HG02642 (cell line): Measurements from ENCODE around the gene VSTM4.

Source experiments
- ATAC-seq: cut with Tn5 transposase; IDR thresholded peaks from one replicate; pipeline ENCODE4 v1.9.1; 2021; ENCODE audit warnings: mild to moderate bottlenecking; ENCODE audit not compliant: unreplicated experiment, poor library complexity

Gene VSTM4

GRCh38 chr10:49021685-49022084, 93.6 kb downstream of the VSTM4 start:
- no peak for ATAC-seq

GRCh38 chr10:49015700-49016099, 99.6 kb downstream of the VSTM4 start:
- no peak for ATAC-seq

- ATAC-seq: no peak
These were observed 102.7 kb downstream of the VSTM4 start for GRCh38 chr10:49012603-49013002.

- no peak for ATAC-seq
These were observed 103.6 kb downstream of the VSTM4 start for GRCh38 chr10:49011756-49012155.

GRCh38 chr10:49010865-49011264, 104.5 kb downstream of the VSTM4 start:
- ATAC-seq: no peak

- no peak for ATAC-seq
These were observed 105.0 kb downstream of the VSTM4 start for GRCh38 chr10:49010295-49010694.

GRCh38 chr10:49009199-49009979, 105.9 kb downstream of the VSTM4 start:
- no peak for ATAC-seq

GRCh38 chr10:49008505-49009198, 106.7 kb downstream of the VSTM4 start:
- ATAC-seq: no peak

- no peak for ATAC-seq
These were observed 107.2 kb downstream of the VSTM4 start for GRCh38 chr10:49008091-49008490.

GRCh38 chr10:49007129-49007528, 108.2 kb downstream of the VSTM4 start:
- no peak for ATAC-seq

- ATAC-seq: no peak
These were observed 110.1 kb downstream of the VSTM4 start for GRCh38 chr10:49005270-49005669.

GRCh38 chr10:49001870-49002672, 113.3 kb downstream of the VSTM4 start:
- no peak for ATAC-seq

- ATAC-seq: no peak
These were observed 113.9 kb downstream of the VSTM4 start for GRCh38 chr10:49001402-49001801.

- ATAC-seq: no peak
These were observed 114.6 kb downstream of the VSTM4 start for GRCh38 chr10:49000437-49001398.

GRCh38 chr10:48999346-48999745, 116.0 kb downstream of the VSTM4 start:
- ATAC-seq: no peak

GRCh38 chr10:48996329-48996728, 119.0 kb downstream of the VSTM4 start:
- ATAC-seq: no peak

- no peak for ATAC-seq
These were observed 121.7 kb downstream of the VSTM4 start for GRCh38 chr10:48993627-48994026.

GRCh38 chr10:48990226-48990625, 125.1 kb downstream of the VSTM4 start:
- no peak for ATAC-seq

- no peak for ATAC-seq
These were observed 129.6 kb downstream of the VSTM4 start for GRCh38 chr10:48985621-48986158.
